GM21737 (cell line): Measurements from ENCODE around the gene GABBR2.
A peak's percentile ranks its signal among the peaks of the same experiment; 100 is the strongest.

Experiments used
- ATAC-seq: cut with Tn5 transposase; IDR thresholded peaks from one replicate; pipeline ENCODE4 v1.9.1; 2021; ENCODE audit warnings: mild to moderate bottlenecking, moderate library complexity; ENCODE audit not compliant: unreplicated experiment

Gene GABBR2

DNA sequence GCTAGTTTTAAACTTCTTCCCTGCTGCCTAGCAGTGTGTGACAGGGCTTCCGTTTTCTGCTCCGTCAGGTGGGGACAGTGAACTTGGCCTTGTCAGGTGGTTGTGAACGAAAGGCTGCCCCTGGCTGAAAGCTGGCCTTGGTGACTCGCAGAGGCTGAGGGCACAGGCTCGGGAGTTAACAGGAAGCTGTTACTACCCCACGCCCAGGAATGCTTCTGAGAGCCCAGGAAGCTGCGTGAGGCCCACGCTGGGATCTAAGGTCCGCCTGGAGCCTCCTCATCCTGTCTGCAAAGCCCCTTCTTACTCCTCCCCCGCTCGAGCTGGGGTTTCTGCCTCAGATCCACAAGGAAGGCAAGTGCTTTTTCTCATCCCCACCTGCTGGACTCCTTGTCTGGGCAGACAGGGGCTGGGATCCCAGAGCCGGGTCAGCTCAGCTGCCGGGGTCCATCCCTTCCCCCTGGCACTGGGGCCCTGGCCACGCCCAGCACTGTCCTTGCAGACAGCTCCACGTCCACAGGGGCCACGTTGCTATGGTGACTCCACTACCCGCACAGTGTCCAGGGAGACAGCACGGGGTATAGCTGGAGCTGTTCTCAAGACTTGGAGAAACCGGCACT lies 328.6 kb downstream of the GABBR2 start:
- ATAC-seq = peak; percentile 59

DNA sequence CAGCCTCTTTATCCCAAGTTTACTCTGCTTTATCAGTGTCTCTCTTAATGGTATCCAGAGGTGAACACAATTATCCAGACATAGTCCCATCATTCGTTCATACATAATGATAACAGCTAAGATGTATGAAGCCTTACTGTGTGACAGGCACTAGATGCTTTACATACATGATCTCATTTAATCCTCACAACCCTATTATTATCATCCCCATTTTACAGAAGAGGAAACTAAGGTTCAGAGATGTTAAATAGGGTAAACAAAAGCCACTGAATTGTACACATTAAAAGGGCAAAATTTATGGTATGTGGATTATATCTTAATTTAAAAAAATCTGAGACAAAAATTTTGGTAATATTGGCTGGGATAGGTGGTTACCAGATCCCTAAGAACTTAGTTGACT lies 329.2 kb downstream of the GABBR2 start:
- ATAC-seq = no peak

DNA sequence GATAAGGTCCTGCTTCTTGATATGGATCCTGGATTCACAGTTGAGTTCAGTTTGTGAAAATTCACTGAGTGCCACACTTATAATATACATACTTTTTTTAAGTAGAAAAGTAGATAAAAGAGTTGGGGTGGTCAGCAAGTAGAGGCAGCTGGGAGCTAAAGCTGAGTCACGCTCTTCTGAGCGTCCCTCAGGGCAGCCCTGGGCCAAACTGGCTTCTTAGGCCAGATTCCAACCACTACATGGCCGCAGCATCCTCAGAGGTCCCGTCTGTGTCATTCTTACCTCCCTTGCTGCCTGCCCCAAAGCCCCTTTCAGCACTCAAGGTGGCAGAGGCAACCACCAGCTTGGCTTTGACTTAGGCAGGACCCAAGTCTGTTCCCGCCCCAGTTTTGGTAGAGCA lies 329.9 kb downstream of the GABBR2 start:
- ATAC-seq = no peak

DNA sequence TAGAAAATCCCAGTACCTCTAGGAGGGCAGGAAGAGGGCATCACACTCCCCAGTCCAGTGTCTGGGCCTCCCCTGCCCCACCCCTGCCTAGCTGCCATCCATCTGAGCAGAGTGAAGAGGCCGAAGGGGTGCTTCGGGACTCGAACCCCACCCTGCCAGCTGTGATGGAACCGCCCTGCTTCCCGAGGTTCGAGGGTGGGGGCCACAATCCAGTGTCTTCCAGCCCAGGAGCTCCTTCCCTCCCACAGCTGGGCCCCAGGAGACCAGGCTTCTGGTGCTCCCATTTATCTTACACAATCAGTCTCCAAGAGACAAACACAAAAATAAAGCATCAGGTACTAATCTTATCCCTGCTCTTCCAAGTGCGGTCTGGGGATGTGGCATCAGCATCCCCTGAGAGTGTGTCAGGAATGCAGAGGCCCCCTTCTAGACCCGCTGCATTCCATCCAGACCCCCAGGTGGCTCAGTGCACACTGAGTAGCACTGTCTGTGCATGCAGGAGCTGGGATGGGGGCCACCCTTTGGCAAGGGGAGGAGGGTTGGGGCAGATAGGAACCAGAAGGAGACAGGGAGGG lies 330.4 kb downstream of the GABBR2 start:
- ATAC-seq = no peak

DNA sequence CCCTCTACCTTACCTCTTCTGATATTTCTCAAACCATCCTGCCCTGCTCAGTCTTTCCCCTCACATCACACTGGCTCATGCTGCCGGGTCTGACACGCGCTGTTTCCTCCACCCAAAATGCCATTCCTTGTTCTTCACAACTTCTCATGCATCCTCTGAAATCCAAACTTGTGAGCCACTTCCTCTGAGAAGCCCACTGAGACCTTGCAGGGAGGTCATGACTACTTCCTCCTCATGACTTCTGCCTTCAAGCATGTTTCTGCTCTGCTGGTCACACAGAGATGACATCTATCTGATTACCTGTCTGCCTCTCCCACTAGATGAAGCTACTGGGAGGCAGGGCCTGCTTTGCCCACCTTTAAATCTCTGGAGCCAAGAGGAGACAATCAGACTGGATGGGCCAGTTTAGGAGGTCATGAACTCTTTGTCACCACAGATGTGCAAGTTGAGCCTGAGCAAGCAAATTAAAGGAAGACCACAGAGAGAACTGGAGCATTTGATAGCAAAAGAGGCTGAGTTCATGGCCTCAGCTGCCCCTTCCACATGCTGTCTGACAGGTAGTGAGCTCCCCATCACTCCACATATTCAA lies 333.5 kb downstream of the GABBR2 start:
- ATAC-seq = no peak

DNA sequence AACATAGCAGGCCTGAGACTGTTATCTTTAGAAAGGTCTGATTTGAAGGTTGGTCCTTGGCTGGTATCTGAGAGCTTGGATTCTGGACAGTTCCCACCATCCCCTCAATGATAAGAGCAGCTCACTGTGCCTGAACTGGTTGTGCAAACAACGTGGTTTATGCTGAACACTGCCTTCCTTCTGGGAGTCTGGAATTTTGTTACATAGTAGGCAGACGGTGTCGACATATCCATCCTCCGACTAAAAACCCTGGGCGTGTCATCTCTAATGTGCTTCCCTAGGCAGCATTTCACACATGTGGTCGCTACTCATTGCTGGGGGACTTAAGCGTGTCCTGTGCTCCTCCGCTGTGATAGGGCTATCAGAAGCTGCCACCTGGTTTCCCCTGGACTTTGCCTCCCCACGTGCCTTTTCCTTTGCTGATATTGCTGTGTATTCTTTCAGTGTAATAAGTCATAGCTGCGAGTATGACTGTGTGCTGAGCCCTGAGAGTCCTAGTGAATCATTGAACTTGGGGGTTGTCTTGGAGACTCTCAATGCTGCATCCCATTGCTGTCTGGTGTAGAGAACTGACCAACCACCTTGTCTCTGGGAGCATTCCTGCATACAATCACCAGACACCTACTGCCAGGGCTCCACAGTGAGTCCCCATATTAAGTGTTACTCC lies 334.2 kb downstream of the GABBR2 start:
- no peak for ATAC-seq

DNA sequence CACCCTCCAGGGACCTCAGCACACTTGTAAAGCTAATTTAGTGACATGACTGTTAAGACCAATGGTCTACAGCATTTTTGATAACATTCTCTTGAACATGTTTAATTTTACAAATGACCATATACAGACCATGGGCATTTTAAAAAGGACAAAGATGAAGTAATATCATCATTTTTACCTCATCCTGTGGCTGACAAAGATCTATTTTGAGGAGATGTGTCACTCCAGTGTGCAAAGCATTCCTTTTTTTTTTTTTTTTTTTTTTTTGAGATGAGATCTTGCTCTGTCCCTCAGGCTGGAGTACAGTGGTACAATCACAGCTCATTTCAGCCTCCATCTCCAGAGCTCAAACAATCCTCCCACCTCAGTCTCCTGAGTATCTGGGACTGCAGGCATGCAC lies 335.1 kb downstream of the GABBR2 start:
- ATAC-seq = no peak

DNA sequence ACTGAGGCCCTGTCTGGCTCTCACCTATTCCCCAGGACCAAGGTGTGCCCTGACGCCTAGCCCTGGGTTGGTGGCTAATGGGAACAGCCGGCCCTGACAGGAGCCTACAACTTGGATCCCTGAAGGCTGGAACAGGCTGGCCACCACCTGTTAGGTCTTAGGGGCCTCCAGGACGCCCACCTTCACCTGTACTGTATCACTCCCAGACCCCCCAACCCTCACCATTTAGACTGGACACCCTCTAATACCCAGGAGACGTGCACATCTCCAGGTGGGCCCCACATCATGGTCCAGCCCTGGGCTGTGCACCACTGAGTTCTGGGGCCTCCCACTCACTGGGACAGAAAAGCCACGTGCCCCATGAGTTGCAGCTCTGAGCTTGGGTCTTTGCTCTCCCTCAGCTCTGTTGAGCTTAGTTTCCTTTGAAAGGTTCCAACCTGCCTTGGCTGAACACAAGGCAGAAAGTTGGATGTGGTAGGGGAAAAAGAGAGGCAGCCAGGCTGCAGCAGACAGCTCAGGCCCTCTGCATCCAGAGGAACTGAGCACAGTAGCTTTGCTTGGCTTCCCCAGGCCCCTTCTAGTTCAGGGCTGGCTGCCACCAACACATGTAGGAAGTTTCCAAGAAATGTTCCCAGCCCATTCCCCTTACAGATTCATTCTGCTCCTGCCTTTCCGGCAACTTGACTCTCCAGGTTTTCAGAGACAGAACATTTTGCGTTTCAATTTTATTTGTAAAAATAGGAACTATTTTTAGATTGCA lies 336.5 kb downstream of the GABBR2 start:
- ATAC-seq = no peak

DNA sequence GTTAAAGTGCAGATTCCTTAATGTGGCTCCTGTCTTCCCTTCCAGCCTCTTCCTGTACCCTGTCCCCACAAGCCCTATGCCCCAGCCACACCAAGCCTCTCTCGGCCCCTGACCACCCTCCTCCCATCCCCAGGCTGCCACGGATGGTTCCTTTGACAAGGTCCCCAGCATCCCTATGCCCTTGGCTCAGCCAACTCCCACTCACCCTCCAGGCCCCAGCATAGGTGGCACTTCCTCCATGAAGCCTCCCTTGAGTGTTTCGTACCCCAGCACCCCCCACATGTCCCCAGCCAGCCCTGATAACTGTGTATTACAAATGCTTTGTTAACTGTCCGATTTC lies 337.8 kb downstream of the GABBR2 start:
- ATAC-seq = no peak

DNA sequence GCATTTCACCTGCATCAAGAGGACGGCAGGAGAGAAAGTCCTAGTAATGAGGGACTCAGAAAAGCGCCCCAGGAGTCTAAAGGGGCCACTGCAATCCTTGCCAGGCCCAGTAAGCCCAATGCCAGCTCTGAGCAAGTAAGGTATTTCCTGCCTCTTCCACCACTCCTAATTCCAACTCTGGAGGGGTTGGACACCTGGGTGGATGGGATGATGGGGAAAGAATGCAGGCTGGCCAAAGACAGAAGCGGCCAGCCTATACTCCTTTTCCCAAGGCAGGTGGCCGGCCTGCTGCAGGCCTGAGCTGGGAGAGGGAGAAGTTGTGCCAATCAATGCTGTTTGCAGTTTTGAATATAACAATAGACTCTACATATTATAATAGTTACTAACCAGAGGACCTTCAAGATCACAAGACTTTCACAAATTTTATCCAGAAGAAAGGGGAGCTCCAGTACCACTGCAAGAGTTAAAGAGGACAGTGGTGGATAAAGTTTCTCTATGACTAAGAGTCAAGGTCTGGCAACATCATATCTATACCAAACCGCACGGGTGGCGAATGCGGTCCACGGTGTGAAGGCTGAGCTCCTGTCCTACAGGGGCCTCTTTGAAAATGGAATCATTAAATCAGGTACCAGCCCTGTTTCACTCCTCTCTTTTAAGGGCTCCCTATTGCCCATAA lies 338.3 kb downstream of the GABBR2 start:
- ATAC-seq = no peak

DNA sequence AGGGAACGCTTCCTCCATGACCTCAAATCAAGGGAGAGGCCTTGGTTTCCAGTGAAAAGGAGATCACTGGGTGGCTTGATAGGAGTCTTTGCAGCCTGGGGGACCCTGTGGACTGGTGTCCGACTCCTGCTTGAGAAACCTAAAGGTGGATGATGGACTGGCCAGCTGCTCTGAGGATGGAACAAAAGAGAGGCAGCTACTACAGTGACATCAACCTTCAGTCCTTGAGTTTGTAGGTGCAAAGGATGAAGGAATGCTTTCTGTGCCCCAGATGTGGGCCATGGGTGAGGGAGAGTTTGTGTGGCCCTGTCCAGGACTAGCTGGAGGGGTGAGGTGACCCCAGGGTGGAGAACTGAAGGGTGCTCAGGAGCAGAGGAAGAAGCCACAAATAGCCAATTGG lies 338.8 kb downstream of the GABBR2 start:
- no peak for ATAC-seq

DNA sequence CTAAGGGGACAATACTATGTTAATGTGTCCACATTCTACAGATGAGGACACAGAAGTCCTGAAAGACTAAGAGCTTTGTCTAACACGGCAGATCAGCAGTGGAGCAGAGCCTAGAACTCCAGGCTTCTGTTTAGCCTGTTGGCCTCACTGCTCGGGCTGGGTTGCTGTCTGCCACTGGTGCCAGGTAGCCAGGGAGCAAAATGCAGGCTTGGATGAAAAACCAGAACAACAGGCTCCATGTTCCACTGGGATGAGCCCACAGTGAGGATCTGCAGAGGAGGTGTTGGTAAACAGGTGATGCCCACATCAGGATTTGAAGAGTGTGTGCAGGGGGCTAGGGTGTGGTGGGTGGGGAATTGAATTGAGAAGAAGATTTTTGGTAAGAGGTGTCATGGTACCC lies 339.3 kb downstream of the GABBR2 start:
- no peak for ATAC-seq

DNA sequence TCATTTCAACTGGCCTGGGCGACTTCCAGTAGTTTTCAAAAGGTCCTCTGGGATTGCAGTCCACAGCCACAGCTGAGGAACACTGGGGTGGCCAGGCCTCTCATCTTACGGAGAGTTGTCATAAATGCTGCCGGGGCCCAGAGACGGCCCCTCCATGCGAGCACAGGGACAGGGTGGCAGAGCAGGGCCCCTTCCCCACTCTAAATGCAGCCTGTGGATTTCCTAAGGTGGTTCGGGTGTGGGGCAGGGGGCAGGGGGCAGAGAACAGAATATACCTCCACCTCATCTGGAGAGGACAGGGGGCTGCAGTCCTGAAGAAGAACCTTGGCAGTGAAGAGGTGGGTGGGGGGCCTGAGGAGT lies 339.7 kb downstream of the GABBR2 start:
- no peak for ATAC-seq

DNA sequence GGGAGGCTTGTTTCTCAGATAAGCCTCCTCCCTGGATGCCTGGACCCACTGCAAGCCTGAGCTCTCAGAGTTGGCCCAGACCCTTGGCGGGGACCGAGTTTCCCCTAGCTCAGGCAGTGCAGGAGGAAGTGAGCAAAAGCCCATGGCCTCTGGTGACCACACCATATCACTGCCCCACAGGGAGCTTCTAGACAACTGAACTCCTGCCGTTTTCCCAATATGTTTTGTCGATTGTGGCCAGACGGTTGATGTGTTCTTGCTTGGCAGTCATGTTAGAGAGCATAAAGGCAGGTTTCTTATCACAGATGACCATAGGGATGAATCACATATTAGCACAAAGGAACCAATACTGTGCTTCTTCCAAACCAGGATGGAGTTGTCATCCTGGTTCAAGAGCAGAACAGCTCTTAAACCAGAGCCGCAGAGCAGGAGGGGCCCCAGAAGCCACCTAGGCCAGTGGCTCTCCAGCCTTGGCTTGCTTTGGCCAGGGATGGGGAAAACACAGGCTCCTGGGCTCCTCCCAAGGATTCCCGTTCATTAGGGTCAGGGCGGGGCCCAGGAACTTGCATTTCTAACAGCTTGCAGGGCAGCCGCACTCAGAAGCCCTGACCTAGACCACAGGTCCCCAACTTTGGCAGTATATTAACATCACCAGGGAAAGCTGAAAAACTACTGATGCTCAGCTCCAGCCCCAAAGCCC lies 340.2 kb downstream of the GABBR2 start:
- ATAC-seq = no peak

DNA sequence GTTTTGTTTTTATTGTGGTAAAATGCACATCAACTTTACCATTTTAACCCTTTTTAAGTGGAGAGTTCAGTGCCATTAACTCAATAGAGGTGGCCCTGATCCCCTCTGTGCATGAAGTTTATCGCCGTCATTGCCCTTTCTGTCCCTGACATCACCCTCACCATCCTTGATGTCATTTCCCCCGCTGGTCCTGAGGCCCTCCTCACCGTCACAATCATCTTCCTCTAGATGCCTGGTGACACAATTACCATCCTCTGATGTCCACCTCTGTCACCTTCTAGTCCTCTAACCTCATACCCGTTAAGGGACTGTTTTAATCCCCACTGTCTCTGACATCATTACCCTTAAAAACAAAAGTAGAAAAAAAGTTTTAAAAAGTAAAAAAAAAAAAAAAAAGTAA lies 340.8 kb downstream of the GABBR2 start:
- no peak for ATAC-seq

DNA sequence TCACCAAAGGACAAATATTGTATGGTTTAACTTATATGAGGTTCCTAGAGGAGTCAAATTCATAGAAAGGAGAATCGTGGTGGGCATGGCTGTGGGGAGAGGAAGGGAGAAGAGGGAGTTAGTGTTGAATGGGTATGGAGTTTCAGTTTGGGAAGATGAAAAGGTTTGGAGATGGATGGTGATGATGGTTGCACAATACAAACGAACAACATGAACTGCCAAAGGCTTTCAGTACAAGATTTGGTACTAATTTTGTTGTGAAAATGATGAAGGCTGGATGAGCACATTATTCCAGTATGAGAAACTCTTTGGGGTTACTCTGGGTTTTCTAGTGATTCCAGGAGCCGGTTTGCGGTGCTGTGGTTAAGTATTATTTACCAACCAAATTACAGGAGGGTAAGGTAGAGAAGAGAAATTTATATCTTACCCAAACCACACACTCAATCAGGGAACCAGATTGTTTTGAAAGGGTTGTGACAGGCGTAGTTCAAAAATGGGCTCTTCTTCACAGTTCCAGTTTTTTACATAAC lies 341.3 kb downstream of the GABBR2 start:
- no peak for ATAC-seq

DNA sequence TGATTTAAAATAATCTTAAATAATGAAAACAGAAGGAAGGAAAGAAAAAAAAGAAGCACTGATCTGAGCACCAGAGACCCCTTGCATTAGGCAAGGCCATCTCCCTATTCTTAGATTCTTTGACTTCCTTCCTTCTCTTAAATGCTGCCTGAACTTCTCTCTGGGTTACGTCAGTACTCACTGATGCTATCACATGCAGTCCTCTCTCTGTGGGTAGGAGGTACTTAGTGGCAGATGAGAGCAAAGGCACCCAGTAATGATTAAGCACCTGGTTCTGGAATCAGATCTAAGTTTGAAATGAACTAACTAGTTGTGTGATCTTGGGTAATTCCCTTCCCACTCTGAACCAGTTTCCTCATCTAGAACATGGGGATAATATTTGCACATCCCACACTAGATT lies 343.0 kb downstream of the GABBR2 start:
- ATAC-seq = no peak

DNA sequence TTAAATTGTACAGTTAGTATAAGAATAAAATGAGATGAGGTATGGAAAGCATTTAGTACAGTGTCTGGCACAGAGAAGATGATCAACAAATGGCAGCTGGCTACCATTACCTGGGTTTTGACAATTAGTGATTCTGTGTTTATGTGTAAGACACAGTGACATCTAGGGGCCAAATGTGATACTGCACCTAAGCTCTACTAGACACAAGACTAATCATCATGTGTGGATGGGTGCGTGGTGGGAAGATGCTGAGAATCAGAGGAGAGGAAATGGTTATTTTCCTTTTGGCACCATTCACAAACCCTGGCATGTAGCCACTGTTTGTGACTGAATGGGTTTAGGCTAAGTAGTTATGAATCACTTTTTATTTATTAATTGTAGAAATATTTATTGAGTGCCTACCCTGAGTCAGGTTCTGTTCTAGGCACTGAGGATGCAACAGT lies 343.5 kb downstream of the GABBR2 start:
- no peak for ATAC-seq

DNA sequence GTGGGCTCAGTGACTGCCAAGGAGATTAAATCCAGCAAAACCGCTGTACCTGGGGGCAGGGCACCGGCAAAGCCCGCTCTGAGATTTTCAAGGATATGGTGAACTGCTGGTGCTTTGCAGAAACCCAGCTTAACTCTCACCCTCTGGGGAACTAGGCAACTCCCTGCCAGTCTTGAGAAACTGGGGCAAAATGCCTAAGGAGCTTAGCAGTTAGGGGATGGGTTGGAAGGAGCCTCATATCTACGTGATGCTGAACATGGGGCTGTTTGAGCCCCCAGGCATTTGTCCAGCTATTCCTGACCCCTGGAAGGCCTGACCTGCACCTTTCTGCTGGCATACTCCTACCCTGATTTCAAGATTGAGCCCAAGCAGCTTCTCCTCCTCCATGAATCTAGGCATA lies 344.6 kb downstream of the GABBR2 start:
- no peak for ATAC-seq

DNA sequence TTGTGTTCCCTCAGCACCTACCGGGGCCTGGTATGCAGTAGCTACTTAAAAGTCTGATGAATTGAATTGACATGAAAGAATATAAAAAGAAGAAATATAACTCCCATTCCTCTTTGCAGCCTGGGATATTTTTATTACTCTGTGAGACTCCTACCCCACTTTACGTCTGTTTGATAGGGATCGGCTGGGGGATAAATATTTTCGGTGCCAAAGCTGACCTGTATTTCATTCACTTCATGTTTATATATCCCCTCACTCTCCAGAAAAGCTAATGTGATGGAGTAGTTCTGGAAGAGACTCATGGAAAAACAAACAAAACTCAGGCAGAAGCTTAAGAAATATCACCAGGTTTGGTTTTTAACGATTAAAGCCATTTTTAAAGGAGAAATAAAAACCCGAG lies 345.1 kb downstream of the GABBR2 start:
- no peak for ATAC-seq
